Endothelial cell of umbilical vein (primary cell): ENCODE measurements around the gene MARK2. TPM values are rescaled to one million over a fixed set of nuclear protein-coding genes. Genes with fewer than 3 reads are reported as not detected.

Experiments
- BruUV-seq: library from RNA; stranded (reverse); fragments of 400-500 nt; replicated peaks from 2 replicates; lab custom pipeline; 2021; lab: Mats Ljungman, UMichigan
- CTCF ChIA-PET: fragments of 300-600, 350-600 bp; sonication (Branson Sonifier 250); formaldehyde crosslinking; loops from one replicate; lab custom pipeline; 2021; ENCODE audit warnings: antibody characterized with exemption, inconsistent platforms; lab: Charles Lee
- POLR2A ChIA-PET: fragments of 300-600, 350-600 bp; sonication (Branson Sonifier 250); formaldehyde crosslinking; loops from one replicate; lab custom pipeline; 2021; ENCODE audit warnings: antibody characterized with exemption, inconsistent platforms; lab: Charles Lee
- DNase-seq: peaks from one replicate; pipeline ENCODE4 v3.0.0-alpha.2; 2011; ENCODE audit warnings: low read depth, low spot score
- FAIRE-seq: peaks from 2 replicates; lab custom pipeline; 2011; peaks lifted over from hg19 to GRCh38; lab: Jason Lieb, UNC
- H2AFZ ChIP-seq: 2 replicates; pipeline ENCODE4 v1.6.0; 2012; ENCODE audit warnings: low read depth, low read length, control low read depth, inconsistent platforms
- H3K27ac ChIP-seq: 2 replicates; pipeline ENCODE4 v1.5.1; 2011; ENCODE audit warnings: low read depth, mild to moderate bottlenecking, control low read depth, low read length, moderate library complexity; ENCODE audit not compliant: insufficient read depth
- H3K27me3 ChIP-seq, 2 experiments: 2 replicates each; pipeline versions ENCODE4 v1.6.0 to v1.6.1; 2011; ENCODE audit warnings: low read length in 2 of 2, mixed read lengths in 1 of 2; ENCODE audit not compliant: control insufficient read depth in 2 of 2, insufficient read depth in 2 of 2
- H3K36me3 ChIP-seq, 2 experiments: 2 replicates in 1 of 2; 3 replicates in 1 of 2; pipeline ENCODE4 v1.5.1; 2011; ENCODE audit warnings: low read length in 2 of 2, mild to moderate bottlenecking in 1 of 2, moderate library complexity in 1 of 2; ENCODE audit not compliant: control insufficient read depth in 2 of 2, insufficient read depth in 2 of 2; ENCODE audit errors: extremely low read depth in 1 of 2
- H3K4me1 ChIP-seq: 3 replicates; pipeline ENCODE4 v1.5.1; 2011; ENCODE audit warnings: mild to moderate bottlenecking, low read length; ENCODE audit not compliant: control insufficient read depth, insufficient read depth; ENCODE audit errors: extremely low read depth
- H3K4me2 ChIP-seq: 2 replicates; pipeline ENCODE4 v1.6.1; 2011; ENCODE audit warnings: low read length, control low read depth, mixed read lengths; ENCODE audit not compliant: insufficient read depth
- H3K4me3 ChIP-seq, 3 experiments: fragments of 200-600 bp in 1 of 3; sonication (generic), shearing (Covaris generic) in 1 of 3; replicated peaks in 1 of 3; 2 replicates each; pipeline ENCODE4 v1.5.1; 2011 to 2016; ENCODE audit warnings: control low read depth in 3 of 3, low read length in 3 of 3, mild to moderate bottlenecking in 2 of 3, inconsistent platforms in 1 of 3, low read depth in 1 of 3, moderate library complexity in 1 of 3; ENCODE audit not compliant: insufficient read depth in 1 of 3
- H3K79me2 ChIP-seq: 2 replicates; pipeline ENCODE4 v1.6.0; 2012; ENCODE audit warnings: low read length, inconsistent platforms; ENCODE audit not compliant: control insufficient read depth, insufficient read depth
- H3K9ac ChIP-seq: replicated peaks from 2 replicates; pipeline ENCODE3; 2011; ENCODE audit warnings: low read length, control low read depth; ENCODE audit not compliant: insufficient read depth; ENCODE audit errors: extremely low read depth
- H3K9me1 ChIP-seq: replicated peaks from 3 replicates; pipeline ENCODE4 v1.6.0; 2011; ENCODE audit warnings: mild to moderate bottlenecking, low read length; ENCODE audit not compliant: control insufficient read depth, insufficient read depth; ENCODE audit errors: extremely low read depth
- H3K9me3 ChIP-seq: replicated peaks from 2 replicates; pipeline ENCODE4 v1.5.1; 2012; ENCODE audit warnings: low read length, inconsistent platforms; ENCODE audit not compliant: control insufficient read depth, insufficient read depth
- H4K20me1 ChIP-seq: replicated peaks from 2 replicates; pipeline ENCODE3; 2011; ENCODE audit warnings: mild to moderate bottlenecking, low read length; ENCODE audit not compliant: control insufficient read depth, insufficient read depth; ENCODE audit errors: extremely low read depth
- EZH2 ChIP-seq: IDR thresholded peaks from 2 replicates; pipeline ENCODE4 v1.6.1; 2012; ENCODE audit warnings: borderline replicate concordance, low read depth, mild to moderate bottlenecking, moderate library complexity, low read length, inconsistent platforms; ENCODE audit not compliant: severe bottlenecking
- FOS ChIP-seq: IDR thresholded peaks from 2 replicates; pipeline ENCODE4 v1.6.1; 2011; ENCODE audit warnings: mild to moderate bottlenecking, low read length, moderate library complexity, borderline replicate concordance; ENCODE audit not compliant: insufficient read depth
- GATA2 ChIP-seq: IDR thresholded peaks from 2 replicates; pipeline ENCODE4 v1.7.0; 2011; ENCODE audit warnings: low read depth, mild to moderate bottlenecking, moderate library complexity, mixed read lengths, low read length; ENCODE audit not compliant: insufficient read length, insufficient read depth
- JUN ChIP-seq: IDR thresholded peaks from 2 replicates; pipeline ENCODE4 v1.6.1; 2011; ENCODE audit warnings: borderline replicate concordance, low read depth; ENCODE audit not compliant: insufficient read length, insufficient read depth
- MAX ChIP-seq: IDR thresholded peaks from 2 replicates; pipeline ENCODE4 v1.6.1; 2011; ENCODE audit not compliant: insufficient read depth, insufficient read length
- MYC ChIP-seq: IDR thresholded peaks from one replicate; pipeline ENCODE4 v1.6.1; 2011; ENCODE audit warnings: mild to moderate bottlenecking, low read depth, low read length
- POLR2A ChIP-seq: IDR thresholded peaks from 2 replicates; pipeline ENCODE4 v1.6.1; 2012; ENCODE audit warnings: low read depth, mild to moderate bottlenecking, control low read depth, low read length
- POLR2AphosphoS5 ChIP-seq: IDR thresholded peaks from 2 replicates; pipeline ENCODE4 v1.6.1; 2012; ENCODE audit warnings: low read depth, mild to moderate bottlenecking, control low read depth, low read length, moderate library complexity; ENCODE audit not compliant: insufficient read depth
- dilution Hi-C: fragments of 300-500 bp; cut with MboI; formaldehyde crosslinking; loops from one replicate; pipeline ENCODE4 v1.15.0; 2019; ENCODE audit warnings: low sequenced_read_pairs; ENCODE audit not compliant: extremely low pct_ligation_motif_present
- intact Hi-C: fragments of 100-400 bp; cut with micrococcal nuclease; formaldehyde crosslinking; loops from one replicate; pipeline ENCODE4 v1.10.0; 2022
- polyA plus RNA-seq, 4 experiments: library from polyadenylated mRNA; depleted of rRNA in 3 of 4; stranded (reverse) in 3 of 4; unstranded in 1 of 4; fragments of >200 nt; gene quantifications; 2 replicates each; pipeline versions ENCODE4 v1.2.1 to v1.2.3, GENCODE V29; 2011 to 2012; ENCODE audit warnings: missing spikeins in 1 of 4
- total RNA-seq: library from RNA; stranded (reverse); gene quantifications from 2 replicates; pipeline ENCODE4 v1.2.3, GENCODE V29; 2021
- TF ChIP-seq, protein P1 (sequence below), 2 donors: IDR thresholded peaks; 1 replicate in 1 of 2; 2 replicates in 1 of 2; pipeline ENCODE4 v1.5.1; 2011; ENCODE audit warnings: low read length in 2 of 2, mild to moderate bottlenecking in 2 of 2, moderate library complexity in 2 of 2, control low read depth in 1 of 2, inconsistent platforms in 1 of 2, low read depth in 1 of 2; ENCODE audit not compliant: insufficient read depth in 1 of 2; ENCODE audit errors: extremely low read depth in 1 of 2

The MARK2 gene
- total and polyA plus RNA-seq, 2 donors (not counting 3 experiments of a cell fraction or from before 2014, with no cell fraction given), result 16.6 to 34.7 TPM

DNA sequence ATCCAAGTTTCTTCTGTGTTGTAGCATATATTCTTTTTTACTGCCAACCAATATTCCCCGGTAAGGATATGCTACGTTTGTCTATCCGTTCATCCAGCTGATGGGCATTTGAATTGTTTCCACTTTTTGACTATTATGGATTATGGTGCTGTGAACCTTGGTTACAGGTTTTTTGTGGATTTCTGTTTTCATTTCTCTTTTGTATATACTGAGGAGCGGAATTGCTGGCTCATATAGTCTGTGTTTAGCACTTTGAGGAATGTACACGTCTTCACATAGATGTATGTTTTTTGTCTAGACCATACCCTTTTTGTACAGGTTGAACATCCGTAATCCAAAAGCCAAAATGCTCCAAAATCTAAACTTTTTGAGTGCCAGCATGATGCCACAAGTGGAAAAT is 54.4 kb downstream of the MARK2 start:
- intact Hi-C loops (no loop called here), dilution Hi-C loops (no loop called here)
- CTCF ChIA-PET, result interaction anchor here (1.6 to 2.2 kb wide), 2 partner anchors 10 to 13 kb away, joined by 4 to 10 read pairs; no protein-coding TSS in a partner anchor
- Histone ChIP-seq H2AFZ (no peak overlapping the region), H3K36me3 (peaks cover 9 to 16% of the 10 kb centered on the region in 2 experiments), H4K20me1 (no peaks in the 10 kb centered on the region), H3K27ac (no peak overlapping the region), H3K4me1 (peaks cover 5% of the 10 kb centered on the region), H3K79me2 (peaks cover 48% of the 10 kb centered on the region), H3K27me3 (no peaks in the 10 kb centered on the region), H3K9me1 (no peaks in the 10 kb centered on the region), H3K4me3 (no peak overlapping the region), H3K4me2 (no peak overlapping the region), H3K9ac (no peak overlapping the region), H3K9me3 (no peaks in the 10 kb centered on the region)
- POLR2A ChIA-PET, result interaction anchor here (0.6 kb wide), 1 partner anchor 10 kb away, joined by 4 read pairs; no protein-coding TSS in a partner anchor
- BruUV-seq, result no TSS peak
- DNase-seq (no peak), FAIRE-seq (no peak)
- TF ChIP-seq MYC, result no peak
- no peak for TF ChIP-seq JUN
- TF ChIP-seq MAX, result no peak
- no peak for TF ChIP-seq POLR2AphosphoS5
- TF ChIP-seq FOS, result no peak
- TF ChIP-seq POLR2A, result no peak
- TF ChIP-seq GATA2, result no peak
- no peak for TF ChIP-seq EZH2
- TF ChIP-seq, protein P1, sequence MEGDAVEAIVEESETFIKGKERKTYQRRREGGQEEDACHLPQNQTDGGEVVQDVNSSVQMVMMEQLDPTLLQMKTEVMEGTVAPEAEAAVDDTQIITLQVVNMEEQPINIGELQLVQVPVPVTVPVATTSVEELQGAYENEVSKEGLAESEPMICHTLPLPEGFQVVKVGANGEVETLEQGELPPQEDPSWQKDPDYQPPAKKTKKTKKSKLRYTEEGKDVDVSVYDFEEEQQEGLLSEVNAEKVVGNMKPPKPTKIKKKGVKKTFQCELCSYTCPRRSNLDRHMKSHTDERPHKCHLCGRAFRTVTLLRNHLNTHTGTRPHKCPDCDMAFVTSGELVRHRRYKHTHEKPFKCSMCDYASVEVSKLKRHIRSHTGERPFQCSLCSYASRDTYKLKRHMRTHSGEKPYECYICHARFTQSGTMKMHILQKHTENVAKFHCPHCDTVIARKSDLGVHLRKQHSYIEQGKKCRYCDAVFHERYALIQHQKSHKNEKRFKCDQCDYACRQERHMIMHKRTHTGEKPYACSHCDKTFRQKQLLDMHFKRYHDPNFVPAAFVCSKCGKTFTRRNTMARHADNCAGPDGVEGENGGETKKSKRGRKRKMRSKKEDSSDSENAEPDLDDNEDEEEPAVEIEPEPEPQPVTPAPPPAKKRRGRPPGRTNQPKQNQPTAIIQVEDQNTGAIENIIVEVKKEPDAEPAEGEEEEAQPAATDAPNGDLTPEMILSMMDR (IDR thresholded peaks at IDR 0.05; ENCODE audit: extremely low read depth in 1 of 2, insufficient read depth in 1 of 2, low read depth in 1 of 2, low read length in 2 of 2), result no peak
